ENCODE data around the gene FAM20C.
"Not testable (repeated sequence)": the region's sequence is repeated elsewhere in the genome, so short reads cannot be mapped to it uniquely, and the experiment has no call there.

FAM20C gene

DNA sequence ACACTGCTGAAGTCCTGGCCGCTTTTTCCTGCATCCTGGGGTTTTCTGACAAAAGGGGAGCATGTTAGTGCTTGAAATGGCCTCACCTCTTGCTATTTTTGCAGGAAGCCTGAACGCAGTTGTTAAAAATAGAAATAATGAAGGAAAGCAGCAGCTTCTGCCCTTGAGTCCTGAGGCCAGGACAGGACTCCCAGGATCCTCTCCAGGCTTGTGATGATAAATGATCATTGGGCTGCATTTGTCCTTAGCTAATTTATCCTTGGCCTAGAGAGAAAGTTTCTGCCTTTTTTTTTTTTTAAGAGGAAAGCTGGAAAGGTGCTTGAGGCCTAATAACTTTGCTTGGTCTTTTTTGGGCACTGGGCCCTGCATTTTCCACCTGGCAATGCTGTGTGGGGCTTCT, 17.7 kb upstream of the FAM20C start:
- no peak for DNase-seq

GRCh38 chr7:175955-176354, 16.4 kb upstream of the FAM20C start:
- DNase-seq, result no peak

- DNase-seq, result no peak
Measured at GRCh38 chr7:176381-176780, 16.0 kb upstream of the FAM20C start.

- no peak for DNase-seq
Measured at GRCh38 chr7:176786-177459, 15.4 kb upstream of the FAM20C start.

- DNase-seq, result no peak
Measured at GRCh38 chr7:178444-178843, 13.9 kb upstream of the FAM20C start.

DNA sequence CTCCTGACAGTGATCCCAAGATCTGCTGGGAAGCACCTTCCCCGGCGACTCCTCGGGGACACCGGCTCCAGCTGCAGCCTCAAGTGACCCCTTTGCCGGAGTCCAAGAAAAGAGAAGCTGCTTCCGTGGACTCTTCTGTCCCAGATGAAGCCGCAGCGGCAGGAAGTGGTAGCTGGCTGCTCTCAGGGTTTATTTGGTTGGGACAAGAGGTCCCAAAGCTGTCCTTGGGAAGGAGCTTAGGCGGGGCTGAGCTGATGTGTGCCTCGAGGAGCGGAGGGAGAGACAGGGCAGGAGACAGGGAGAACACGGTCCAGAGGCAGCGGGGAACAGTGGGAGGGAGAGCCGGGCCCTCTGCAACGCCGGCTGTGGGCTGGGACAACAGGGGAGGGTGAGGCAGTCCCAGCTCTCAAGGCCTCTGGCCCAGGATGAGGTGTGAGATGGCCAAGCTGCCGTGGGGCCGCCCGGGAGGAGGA, 13.1 kb upstream of the FAM20C start:
- no peak for DNase-seq

- no peak for DNase-seq
Measured at GRCh38 chr7:179948-180694, 12.2 kb upstream of the FAM20C start.

DNA sequence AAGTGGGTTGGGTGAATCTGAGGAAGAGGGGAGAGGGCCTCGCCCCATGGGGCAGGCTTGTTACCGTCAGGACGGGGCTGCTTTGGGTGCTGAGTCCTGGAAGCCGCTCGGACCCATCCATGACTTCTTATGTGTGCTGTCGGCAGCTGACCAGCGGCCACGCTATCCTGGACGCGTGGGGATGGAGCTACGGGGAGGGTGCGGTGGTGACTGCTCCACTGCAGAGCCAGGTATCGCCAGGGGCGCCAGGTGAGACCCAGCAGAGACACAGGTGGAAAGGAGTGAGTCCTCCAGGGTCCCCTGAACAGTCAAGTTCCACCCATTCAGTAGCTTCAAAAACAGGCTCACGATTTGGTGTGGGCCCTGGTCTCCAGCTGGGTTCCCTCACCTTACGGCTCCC, 10.6 kb upstream of the FAM20C start:
- no peak for DNase-seq

- not testable (repeated sequence) for DNase-seq
Measured at GRCh38 chr7:182502-182901, 9.9 kb upstream of the FAM20C start.

DNA sequence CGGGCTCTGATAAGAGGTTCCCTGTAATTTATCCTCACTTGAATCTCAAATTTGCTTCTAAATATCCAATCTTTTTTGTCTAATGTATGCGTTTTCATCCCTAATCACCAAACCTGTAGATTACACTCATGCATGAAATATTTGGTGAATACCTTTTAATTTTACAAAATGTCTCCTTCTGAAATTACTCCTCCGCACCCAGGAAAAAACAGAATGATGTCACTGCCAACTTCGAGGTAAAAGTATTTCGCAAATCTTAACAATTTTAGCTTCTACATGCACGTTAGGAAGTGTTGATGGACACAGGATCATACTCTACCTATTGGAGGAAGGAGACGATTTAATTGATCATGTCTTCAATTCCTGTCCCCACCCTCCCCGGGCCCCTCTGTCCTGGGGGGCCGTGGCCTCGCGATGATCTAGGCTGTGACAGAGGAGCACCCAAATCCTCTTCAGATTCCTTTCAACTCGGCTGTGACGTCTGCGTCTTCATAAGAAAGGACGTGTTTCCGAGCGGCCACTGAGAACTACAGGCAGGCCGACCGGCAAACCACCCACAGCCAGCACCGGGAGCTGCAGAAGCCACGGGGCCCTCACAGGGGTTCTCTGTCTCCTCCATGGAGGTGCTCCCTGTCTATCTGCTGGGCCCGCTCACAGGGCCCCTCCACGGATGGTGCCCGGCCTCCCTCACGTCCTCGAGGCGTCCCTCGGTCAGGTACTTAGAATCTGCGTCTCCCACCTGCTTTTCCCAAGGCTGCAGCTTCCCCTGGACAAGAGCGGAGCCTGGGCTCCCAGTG, 8.7 kb upstream of the FAM20C start:
- DNase-seq, result no peak

- no peak for DNase-seq
Measured at GRCh38 chr7:184294-185264, 7.8 kb upstream of the FAM20C start.

DNA sequence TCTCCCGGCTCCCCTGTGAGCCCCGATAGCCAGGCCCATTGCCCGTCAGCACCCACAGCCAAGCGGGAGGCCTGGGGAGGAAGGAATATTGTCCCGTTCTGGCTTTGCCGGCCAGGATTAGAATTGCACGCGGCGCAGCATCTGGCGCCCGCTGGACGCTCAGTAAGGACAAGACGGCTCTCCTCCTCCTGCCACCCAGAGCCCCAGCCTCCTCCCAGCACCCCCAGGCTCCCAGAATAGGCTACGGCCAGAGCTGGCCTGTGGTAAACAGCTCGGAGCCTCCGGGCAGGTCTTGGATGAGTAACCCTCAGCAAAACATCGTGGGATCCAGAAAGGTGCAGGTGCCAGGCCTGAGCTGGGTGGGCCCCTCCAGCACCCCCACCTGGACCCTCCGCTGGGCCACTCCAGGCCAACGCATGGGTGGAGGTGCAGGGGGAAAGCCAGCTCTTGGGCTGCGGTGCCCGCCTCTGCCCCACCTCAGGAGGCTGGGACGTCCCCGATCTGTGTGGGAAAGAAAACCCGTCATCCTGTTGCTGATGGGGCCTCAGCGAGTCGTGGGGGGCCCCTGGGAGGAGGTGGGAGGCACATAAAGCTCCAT, 5.8 kb upstream of the FAM20C start:
- DNase-seq, result no peak

- DNase-seq, result no peak
Measured at GRCh38 chr7:187227-187927, 5.0 kb upstream of the FAM20C start.

DNA sequence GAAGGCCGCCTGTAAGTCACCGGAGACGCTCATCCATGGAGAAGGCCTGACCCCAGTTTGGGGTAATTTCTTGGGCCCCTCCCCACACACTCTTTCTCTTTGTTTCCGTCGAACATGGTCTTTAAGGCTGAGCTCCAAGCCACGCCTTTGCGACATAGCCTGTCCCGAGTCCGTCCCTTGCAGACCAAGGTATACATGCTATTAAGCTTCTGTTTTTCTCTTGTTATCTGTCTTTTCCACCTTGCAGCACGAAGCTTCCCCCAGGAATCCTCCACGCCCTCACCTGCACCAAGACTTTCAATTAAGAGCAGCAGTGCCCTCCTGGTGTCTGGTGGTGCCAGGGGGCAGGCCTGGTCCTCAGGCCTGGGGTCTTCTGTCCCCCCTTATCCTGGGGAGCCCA, 4.2 kb upstream of the FAM20C start:
- DNase-seq, result no peak

DNA sequence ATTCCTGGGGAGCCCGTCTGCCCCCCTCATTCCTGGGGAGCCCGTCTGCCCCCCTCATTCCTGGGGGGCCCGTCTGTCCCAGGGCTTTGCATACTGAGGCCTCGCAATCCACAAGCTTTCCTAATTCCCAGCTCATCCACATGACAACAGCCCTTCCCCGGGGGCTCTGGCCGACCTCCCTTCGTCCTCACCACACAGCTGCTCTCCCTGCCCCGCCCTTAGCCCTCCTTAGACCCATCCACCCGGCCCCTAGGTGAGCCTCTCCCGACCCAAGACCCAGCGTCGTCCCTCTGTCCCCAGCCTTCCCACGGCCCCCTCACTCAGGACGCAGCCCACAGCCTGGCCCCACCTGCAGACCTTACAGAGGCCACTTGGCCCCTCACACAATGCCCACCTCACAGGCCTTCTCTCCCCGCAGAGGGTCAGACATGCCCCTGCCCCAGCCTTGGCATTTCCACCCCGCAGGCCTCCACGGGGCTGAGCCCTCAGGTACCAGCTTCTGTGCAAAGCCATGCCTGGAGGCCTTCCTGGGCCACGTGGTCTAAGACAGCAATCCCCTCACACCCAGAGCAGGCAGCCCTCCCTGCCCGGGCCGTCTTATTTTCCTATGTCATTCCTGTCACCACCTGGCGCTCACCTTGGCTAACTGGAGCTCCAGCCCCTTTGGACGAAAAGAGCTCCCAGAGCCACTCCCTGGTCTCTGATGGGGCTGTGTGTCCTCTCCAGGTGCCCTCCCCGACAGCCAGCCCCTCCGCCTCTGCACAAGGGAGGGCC, 3.5 kb upstream of the FAM20C start:
- DNase-seq, result no peak

- DNase-seq, result no peak
Measured at GRCh38 chr7:189719-190118, 2.7 kb upstream of the FAM20C start.

- DNase-seq, result no peak
Measured at GRCh38 chr7:190196-190595, 2.2 kb upstream of the FAM20C start.

GRCh38 chr7:191105-191980, 1.0 kb upstream of the FAM20C start:
- DNase-seq, result peak; percentile 46

DNA sequence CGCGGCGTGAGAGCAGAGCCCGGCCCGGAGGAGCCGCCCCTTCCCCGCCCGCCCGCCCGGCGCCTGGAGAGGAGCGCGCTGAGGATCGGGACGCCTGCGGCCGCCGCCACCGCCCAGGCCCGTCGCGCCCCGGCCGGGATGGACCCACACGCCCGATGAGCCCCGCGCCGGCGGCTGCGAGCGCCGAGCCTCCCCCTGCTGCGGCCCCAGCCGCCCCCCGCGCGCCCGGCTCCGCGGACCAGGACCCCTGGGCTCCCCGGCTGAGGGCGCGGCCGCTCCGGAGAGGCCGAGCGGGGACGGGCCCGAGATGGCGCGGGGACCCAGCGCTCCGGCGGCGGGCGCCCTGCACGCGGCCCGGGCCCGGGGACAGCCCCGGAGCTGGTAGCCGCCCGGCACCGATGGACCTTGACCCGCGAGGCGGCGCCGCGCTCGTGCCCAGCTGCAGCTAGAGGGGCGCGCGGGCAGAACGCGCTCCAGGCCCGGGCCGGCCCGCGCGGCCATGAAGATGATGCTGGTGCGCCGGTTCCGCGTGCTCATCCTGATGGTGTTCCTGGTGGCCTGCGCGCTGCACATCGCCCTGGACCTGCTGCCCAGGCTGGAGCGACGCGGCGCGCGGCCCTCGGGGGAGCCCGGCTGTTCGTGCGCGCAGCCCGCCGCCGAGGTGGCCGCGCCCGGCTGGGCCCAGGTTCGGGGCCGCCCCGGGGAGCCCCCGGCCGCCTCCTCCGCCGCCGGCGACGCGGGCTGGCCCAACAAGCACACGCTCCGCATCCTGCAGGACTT, 520 bp downstream of the FAM20C start:
- no peak for DNase-seq

Measured in NCI-H1092 treated with DMSO at 0.1 percent for 48 hours (cell line).